NCI-H2081 (cell line): ENCODE data around the gene BCL3.
"Not testable (repeated sequence)": the region's sequence is repeated elsewhere in the genome, so short reads cannot be mapped to it uniquely, and the experiment has no call there.

Experiments used
- DNase-seq, 2 experiments: peaks; one replicate each; lab custom pipeline; 2025; lab: John Stamatoyannopoulos, UW

Gene BCL3

GRCh38 chr19:44759083-44759804 lies 10.7 kb downstream of the BCL3 start:
- no peak for DNase-seq

- no peak for DNase-seq
Observed at GRCh38 chr19:44762038-44762437, 13.5 kb downstream of the BCL3 start.

- DNase-seq = no peak
Observed at GRCh38 chr19:44765033-44765948, 16.8 kb downstream of the BCL3 start.

GRCh38 chr19:44765949-44766335 lies 17.4 kb downstream of the BCL3 start:
- DNase-seq = no peak

GRCh38 chr19:44767295-44768180 lies 19.0 kb downstream of the BCL3 start:
- no peak for DNase-seq

- DNase-seq = peak; percentile 89
Observed at GRCh38 chr19:44770550-44771257, 22.2 kb downstream of the BCL3 start.

GRCh38 chr19:44772144-44772543 lies 23.6 kb downstream of the BCL3 start:
- DNase-seq = not testable (repeated sequence)

GRCh38 chr19:44772959-44773358 lies 24.5 kb downstream of the BCL3 start:
- no peak for DNase-seq

- no peak for DNase-seq
Observed at GRCh38 chr19:44775676-44776240, 27.2 kb downstream of the BCL3 start.

GRCh38 chr19:44776402-44777096 lies 28.0 kb downstream of the BCL3 start:
- DNase-seq = no peak

GRCh38 chr19:44777715-44778347 lies 29.3 kb downstream of the BCL3 start, which contains the start of gene CBLC:
CBLC (plus strand) TSS chr19:44777890; CDS start chr19:44777932, 42 bp downstream.
- peak; percentile 85 to 88 for DNase-seq

GRCh38 chr19:44779150-44779549 lies 30.6 kb downstream of the BCL3 start:
- no peak for DNase-seq

- DNase-seq = not testable (repeated sequence)
Observed at GRCh38 chr19:44781694-44782093, 33.2 kb downstream of the BCL3 start.

- DNase-seq = no peak
Observed at GRCh38 chr19:44782729-44783128, 34.2 kb downstream of the BCL3 start.

- no peak for DNase-seq
Observed at GRCh38 chr19:44783545-44783944, 35.0 kb downstream of the BCL3 start.

GRCh38 chr19:44785271-44785670 lies 36.8 kb downstream of the BCL3 start:
- DNase-seq = no peak

GRCh38 chr19:44785993-44786392 lies 37.5 kb downstream of the BCL3 start:
- no peak for DNase-seq

- no peak for DNase-seq
Observed at GRCh38 chr19:44788971-44789370, 40.5 kb downstream of the BCL3 start.

- no peak for DNase-seq
Observed at GRCh38 chr19:44789943-44790483, 41.5 kb downstream of the BCL3 start.

GRCh38 chr19:44792281-44792680 lies 43.8 kb downstream of the BCL3 start:
- DNase-seq = peak; percentile 18 to 61
